ENCODE data around the gene DLX5.

DLX5 gene

DNA sequence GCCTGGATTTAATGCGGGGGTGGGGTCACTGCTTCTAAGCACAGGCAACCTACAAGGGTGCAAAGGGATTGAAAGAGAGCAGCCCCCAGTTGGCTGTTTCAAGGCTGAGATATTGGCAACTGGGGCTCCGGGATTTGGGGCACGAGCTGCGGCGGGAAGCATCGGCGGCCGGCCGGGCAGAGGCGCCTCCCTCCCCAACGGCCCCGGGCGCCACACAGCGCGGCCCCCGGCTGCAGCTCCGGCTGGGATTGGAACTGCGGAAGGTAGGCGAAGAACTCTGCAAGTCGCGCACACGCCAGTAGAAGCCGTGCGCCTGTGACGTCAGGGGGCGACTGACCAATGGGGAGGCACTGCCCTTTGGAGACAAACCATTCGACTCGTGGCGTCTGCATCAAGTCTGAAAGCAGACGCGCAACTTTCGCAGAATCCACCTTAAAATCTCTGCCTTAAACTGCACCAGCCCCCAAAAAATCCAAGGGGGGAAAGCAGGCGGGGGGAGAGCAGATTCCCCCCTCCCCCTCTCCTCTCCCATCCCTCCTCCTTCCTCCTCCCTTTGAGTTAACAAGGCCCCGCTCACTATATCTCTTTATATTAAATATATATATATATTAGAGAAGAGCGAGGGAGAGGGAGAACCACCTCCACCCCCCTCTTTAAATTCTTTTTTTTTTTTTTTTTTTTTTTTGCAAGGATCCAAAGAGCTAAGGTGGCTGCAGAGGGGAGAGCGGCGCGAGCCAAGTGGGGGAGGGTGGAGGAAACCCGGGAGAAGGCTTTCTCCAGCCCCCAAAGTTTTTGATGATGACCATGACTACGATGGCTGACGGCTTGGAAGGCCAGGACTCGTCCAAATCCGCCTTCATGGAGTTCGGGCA, 19.2 kb downstream of the DLX5 start, which contains the start of gene DLX6:
Gene DLX6 (plus strand): TSS at position 371 of the 872 bp plus-strand sequence. CDS start 425 bp downstream, at position 796.
- no peak for DNase-seq (ENCODE audit: low read depth in 2 of 2)

DNA sequence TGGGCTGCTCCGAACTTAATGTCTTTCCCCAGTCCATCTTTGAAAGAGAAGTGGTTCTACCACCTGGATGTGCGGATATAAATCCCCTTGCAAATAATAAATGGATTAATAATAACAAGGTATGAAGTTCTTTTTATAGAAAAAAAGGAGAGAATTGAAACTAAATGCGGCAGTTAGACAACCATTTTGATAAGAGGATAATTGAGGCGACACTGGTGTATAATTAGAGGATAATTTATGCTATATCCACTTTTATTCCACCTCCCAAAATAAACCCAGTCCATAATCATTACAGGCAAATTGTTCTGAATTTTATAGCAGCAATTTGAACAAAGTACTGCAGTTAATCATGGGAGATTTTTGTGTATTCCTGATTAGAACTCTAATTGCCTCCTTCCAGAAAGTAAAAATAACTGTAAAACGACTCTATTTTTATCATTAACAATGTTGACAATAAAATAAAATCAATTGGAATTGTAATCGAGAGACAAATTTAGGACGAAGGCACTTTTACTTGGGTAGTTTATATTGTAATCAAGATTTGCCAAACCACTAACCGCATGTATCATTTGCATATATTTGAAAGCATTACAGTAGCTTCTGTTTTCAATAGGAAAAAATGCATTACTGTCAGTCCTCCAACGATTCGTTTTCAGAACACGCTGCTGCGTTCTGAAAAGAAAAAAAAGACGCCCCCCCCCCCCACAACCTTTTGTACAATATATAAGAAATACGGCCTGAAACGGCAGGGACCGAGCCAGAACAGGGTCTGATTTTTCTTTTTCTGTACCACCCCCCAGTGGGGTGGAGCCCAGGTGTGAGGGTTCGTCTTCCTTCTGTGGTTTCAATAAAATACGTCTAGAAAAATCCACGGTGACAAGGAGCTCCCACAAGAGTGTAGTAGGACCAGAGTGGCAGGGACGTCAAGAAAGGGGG, 20.1 kb downstream of the DLX5 start:
- no peak for DNase-seq (ENCODE audit: low read depth in 2 of 2)

DNA sequence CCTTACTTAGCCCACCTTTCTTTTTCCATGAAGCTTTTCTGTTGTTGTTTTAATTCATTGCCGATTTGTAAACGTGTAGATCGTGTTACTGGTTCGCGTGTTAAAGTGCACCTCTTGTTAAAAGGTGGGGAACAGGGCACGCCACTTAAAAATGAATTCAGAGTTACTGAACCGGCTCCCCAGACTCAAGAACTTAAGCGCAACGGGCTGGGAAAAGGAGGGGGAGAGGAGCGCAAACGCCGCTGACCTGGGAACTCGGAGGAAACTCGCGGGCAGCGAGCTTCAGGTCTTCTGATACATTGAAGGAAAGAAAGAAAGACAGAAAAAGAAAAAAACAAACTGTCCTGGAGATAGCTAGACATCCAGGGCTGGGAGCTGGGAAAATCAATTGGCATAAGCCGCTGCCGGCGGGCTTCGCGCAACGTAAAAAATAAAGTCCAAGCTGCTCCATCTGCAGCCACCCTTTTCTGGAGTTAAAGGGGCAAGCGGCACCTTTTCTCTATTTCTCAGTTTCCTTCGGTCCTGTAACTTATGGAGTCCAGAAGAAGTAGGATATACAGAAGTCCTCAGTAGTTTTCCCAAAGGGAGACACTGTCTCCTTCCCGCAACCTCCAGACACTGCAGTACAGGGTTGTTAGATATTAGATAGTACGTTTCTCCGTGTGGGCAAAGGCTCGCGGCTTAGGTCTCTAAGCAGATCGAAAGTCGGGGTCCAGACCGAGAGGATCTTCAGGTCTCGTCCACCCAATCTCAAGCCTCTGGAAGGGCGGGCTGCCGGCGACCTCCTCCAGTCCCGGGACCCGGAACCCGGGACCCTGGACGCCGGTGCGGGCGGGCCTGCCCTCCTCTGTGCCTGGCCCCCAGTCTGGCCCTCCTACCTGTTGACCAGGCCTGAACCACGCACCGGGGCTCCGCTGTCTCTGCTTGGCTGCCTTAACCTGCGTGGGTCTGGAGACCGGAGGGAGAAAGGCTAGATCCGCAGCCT, 21.1 kb downstream of the DLX5 start:
- no peak for DNase-seq (ENCODE audit: low read depth in 2 of 2)

DNA sequence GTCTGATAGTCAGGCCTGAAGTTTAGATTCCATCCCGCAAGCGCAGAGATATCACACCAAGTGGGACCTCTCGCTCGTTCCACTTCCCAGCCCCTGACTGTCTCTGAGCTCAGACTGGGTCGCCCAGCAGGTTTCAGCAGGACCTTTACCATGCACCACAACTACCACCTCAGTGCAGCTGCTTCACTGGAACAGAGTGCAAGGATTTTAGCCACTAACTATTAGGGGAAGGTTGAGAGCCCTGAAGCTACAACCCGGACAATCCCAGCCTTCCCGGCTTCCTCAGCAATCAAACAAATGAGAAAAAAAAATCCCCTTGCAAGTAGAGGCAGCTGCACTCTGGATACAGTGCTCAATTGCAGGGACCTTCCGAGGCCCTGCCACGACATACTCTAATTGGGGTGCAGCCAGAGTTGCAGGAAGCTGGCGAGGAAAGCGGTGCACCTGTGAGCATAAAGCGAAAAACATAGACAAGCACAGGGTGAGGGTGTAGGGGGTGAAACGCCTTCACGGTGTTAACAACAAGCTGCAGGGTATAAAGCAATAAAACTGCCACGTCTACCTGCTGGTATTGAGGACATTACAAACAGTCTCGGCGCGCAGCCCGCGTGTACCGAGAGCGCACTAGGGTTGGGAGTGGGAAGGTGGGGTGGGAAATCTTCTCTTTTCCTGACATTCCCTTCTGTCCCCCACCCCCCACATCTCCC, 21.9 kb downstream of the DLX5 start:
- no peak for DNase-seq (ENCODE audit: low read depth in 2 of 2)

DNA sequence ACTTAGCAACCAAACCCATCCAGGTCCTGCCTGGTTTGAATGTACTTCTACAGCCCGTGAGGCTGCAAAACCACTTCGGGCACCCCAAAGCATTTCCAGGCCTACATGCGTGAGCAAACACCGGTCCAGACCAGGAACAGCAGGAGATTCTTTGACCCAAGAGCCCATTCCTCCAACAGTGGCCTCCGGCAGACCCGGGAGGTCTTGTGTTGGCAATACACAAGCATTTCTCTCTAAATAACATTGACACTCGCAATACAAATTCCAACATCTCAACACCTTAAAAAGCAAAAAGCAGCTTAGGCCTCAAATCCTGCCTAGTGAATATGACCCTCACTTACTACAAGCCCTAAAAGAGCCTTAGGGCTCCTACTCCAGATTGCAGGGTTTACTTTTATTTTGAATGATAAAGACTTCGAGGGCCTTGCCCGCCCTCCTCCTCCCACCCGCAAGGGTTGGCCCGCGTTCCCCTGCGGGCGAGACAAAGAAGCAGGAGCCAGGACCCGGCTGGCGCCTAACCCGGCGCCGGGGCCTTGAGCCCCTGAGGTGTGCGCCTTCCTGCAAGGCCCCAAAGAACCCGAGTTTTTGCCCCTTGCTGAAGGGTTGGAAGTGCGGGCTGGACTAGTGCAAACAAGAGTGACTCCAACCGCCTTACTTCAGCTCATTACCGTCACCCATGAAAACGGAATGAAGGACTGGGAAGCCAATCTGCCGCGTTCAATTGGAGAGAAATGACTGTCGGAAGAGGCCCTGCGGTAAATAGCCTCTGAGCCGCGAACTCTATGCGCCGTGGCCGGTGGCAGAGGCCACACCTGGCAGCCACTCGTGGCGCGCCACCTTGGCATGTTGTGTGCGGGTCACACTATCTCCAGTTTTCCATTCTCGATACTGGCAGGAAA, 22.7 kb downstream of the DLX5 start:
- DNase-seq (ENCODE audit: low read depth in 2 of 2) = no peak

DNA sequence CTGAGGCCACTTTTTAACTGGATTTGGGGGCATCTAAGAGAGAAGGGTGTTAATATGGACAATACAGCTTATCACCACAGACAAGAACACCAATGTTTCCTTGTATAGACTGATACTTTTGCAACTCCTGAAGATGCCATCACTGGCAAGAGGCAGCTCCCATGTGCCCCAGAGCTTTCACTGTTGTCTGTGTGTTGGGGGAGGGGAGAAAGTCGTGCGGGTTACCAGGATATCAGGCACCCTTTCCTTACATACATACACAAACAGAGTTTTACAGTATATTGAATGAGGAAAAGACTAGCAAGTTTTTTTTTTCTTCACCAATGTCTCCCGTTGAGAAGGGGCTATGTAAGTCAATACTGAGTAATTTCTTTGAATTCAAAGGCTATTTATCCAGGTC, 23.4 kb downstream of the DLX5 start:
- no peak for DNase-seq (ENCODE audit: low read depth in 2 of 2)

DNA sequence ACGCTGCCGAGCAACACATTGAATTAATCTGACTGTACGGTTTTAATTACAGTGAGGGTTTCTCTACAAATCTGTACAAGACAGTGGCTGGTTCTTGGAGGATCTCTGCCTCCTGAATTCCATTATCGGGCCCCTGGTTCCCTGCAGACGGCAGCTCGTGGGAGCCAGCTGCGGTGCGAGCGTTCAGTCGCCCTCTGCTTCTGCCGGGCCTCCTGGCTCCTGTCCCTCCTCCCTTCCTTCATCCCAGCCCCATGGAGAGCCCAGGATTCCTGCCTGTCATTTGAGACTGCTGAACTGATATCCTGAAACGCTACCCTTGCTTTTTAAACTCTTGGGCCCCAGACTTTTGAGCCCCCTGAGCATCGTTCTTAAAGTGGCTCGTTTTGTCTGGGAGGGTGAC, 25.9 kb downstream of the DLX5 start:
- no peak for DNase-seq (ENCODE audit: low read depth in 2 of 2)

DNA sequence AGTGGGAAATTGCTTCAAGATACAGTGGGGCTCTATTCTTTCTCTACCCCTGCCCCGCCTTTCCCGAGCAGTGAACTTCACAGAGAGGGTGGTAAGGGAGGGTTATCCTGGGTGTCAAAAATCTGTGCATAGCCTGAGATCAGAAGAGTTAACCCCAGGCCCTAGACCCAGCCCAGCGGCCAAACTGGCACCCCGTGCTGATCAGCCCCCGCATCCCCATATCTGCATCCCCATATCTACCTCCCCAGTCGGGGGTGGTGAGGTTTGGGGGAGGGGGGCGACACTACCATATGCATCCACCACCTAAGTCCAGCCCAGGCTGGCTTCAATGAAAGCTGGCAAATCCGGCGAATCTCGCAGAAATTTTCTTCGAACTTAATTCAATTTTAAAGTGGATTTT, 26.3 kb downstream of the DLX5 start:
- no peak for DNase-seq (ENCODE audit: low read depth in 2 of 2)

DNA sequence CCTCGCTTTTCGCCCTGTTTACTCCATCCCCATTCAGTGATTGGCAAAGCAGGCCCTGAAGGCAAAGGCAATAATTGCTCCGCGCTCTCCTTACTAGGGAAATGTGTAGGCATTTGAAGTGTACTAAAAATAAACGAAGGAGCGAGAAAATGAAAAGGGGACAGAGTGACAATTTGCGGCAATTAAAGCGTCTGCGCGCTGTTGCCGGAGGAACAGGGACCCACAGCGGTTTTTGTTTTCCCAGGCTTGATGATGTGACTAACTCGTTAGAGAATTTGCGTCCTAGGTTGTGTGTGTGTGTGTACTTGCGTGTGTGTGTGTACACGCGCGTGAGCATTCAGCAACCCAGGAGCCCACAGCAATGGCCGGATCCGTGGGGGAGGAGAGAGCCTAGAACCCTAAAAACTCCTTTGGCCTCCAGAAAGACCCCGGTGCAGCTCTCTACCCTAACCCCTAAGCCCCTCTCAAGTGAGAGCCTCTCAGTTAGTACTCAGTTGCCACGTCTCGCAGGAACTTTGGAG, 27.1 kb downstream of the DLX5 start:
- DNase-seq (ENCODE audit: low read depth in 2 of 2) = no peak

DNA sequence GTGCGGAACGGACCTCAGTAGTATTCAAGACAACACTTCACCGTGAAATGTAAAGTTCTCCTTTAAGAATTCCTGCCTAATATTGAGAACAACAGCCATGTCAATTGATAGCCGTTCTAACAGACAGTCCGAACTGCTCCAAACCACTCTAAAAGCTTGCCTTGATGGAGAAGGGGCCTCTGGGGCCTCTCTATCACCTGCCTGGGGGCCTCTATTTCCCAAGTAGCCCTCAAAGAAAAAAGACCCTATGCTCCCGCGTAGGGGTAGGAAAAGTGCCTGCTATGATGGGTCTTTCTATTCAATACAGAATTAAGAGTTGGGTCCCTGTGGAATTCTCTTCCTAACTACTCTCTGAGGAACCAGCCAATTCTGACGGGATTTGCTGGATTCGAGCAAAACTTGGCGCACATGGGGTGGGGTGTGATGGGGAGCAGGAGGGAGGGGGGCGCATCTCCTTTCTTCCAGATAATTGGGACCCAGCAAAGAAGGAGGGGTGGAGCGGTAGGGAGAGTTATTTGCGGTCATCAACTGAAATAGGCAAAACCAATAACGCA, 27.6 kb downstream of the DLX5 start:
- DNase-seq (ENCODE audit: low read depth in 2 of 2) = no peak

DNA sequence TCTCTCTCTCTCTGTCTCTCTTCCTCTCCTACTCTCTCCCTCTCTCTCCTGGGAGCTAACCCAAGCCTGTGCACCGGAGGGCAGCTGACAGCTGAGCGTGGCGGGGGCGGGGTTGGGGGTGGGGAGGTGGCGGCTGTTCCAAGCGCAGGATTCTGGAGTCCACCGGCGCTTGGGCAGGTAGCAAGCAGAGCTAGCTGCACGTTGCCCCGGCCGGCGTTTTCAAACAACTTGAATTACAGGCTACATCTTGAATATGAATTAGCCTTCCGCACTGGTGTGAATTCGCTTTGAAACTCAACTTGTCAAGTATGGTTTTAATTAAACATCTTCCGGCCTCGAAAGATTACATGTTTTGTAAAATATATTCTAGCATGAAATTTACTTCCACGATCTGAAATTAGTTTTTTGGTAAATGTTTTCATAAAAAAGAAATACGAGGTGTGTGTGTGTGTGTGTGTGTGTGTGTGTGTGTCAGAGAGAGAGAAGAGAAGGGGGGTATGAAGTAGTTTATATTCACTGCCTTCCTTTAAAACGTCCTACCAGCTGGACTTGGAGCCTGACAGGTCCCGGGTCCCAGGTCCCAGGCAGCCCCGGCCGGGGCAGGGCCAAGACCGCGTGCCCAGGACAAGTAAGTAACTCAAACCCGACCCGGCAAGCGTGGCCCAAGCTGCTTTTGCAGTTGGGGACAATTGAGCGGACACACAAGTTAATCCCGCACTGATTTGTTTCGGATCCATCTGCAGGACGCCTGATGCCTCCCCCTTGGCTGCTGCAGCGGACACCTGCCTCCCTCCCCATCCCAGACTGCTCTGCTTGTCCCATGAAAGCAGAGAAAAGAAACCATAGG, 28.3 kb downstream of the DLX5 start:
- DNase-seq (ENCODE audit: low read depth in 2 of 2) = no peak

DNA sequence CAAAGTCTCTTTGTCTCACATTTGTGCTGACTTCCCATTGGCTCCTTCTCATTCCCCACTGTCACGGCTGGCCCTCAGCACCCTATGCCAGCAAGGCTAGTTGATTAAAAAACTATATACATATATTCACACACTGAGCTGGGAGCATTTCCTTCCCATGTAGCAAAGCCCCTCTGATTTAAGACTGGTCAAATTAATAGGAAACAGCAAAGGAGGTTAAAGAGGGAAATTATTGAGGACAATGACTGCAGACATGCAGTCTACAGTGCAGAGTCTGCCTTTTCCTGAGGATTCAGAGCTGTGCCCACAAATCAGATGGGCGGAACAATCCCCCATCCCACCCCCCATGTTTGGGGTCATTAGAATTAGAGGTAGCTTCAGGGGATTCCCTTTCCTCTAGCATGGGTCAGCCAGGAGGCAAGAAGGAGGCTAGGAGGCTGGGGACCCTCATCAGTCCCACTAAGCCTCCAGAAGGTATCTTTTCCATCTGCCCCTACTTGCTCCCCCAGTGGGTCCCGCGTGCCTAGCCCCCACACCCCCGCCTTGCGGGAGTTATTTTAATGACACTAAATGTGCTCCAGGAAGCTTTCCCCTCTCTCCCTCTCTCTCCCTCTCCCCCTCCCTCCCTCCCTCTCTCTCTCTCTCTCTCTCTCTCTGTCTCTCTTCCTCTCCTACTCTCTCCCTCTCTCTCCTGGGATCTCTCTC, 29.1 kb downstream of the DLX5 start:
- DNase-seq (ENCODE audit: low read depth in 2 of 2) = no peak

DNA sequence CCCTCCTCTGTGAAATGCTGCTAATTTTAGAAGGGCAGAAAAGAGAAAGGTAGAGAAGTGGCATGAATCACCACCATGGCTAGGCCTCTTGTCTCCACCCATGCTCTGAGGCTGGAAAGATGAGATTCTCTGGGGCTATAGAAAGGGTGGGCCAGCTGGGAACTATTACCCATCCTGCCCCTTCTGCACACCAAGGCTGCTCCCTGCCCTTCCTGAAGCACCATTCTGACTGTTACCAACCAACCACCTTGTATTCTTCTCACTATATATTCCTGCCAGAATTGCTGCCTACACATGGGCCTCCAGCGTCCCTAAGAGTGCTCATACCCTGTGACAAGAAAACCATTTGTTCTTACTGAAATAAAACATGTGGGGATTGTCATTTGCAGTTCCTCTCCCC, 30.7 kb downstream of the DLX5 start:
- no peak for DNase-seq (ENCODE audit: low read depth in 2 of 2)

DNA sequence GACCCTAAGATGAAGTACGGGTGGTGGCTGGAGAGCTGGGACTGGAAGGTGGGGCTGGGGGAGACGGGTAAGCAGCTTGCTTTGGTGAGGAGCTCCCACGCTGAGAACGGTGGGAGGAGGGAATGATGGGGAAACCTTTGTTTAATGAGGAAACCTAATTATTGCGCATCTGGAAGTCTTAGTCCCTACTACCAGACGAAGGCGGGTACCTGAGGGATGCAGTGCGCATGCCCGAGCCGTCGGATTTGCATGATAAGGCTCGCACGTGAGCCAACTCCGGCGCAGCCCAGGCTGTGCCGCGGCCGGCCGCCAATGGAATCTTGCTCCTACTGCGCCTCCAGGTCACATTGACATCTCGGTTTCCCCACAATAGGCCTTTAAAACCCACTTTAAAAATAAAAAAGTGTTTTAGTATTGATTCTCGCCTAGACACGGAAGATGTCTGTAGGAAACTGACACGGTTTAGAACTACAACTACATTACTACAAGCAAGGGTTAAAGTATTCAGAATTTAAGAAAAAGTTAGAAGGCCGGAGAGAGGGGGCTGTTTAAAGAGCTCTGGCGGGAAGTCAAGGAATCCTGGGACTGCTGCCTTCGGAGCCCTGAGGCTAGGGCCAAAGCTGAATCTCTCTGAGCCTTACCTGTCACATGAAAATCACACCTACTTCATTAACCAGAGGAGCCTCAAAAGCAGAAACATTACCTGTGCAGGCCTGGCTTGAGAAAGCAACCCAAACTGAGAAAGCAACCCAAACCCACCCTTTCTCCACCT, 31.4 kb downstream of the DLX5 start:
- no peak for DNase-seq (ENCODE audit: low read depth in 2 of 2)

DNA sequence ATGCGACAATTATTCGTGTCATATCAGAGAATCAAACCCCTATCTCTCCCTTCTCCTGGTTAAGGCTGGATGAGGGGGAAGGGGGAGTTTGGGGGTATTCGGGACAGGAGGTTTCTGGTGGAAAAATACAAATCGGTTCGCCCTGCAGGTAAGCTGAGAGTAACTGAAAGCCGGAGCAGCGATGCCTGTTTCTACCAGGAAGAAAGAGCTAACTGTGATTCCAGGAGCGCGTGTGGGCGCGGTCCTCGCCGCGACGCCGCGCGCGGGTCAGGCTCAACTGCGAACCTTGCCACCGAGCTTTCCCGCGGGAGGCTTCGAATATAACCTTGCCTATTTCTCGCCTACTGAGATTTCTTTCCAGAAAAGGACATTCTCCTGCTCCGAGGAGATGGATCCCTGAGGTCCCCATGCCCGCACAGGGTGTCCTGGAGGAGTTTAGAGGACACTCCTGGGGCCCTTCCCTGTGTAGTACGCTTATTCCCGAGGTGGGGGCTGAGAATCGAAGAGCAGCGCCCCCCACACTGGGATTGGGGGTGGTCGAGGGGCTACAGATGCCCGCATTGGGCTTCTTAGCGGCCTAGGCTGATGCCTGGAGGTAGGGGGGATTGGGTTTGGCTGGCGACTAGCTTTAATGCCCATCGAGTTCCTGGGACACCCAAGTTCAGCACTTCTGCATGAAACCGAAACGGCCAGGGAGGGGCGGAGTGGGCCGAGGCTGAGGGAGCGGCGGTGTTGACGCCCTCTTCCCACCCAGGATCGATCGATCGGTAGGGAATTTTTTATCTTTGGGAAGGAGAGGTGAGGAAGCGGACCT, 32.2 kb downstream of the DLX5 start:
- no peak for DNase-seq (ENCODE audit: low read depth in 2 of 2)
